ENCODE results near the gene UBE2G2. TPM values are rescaled to one million over a fixed set of nuclear protein-coding genes. Genes with fewer than 3 reads are reported as not detected.

Gene UBE2G2
- total RNA-seq, 1 experiment from 2014 or later, result 159 TPM

- ChIA-PET POLR2A (ENCODE audit: unreplicated experiment) (interaction anchor here (0.5 to 0.7 kb wide), 3 partner anchors 75 to 131 kb away, joined by 3 to 5 read pairs (median 4); partner anchors contain the start of gene PTTG1IP), CTCF (interaction anchor here (0.6 to 1.2 kb wide), 10 partner anchors 9 to 232 kb away, joined by 3 to 20 read pairs (median 4); no protein-coding TSS in a partner anchor)
- intact Hi-C loops (cut with micrococcal nuclease), result loop anchor here (2.0 kb wide), 1 partner anchor 232 kb away; no protein-coding TSS in a partner anchor
- no peak overlapping the region for H3K4me2 ChIP-seq (ENCODE audit: low read length)
- no peak overlapping the region for H3K27ac ChIP-seq (ENCODE audit: low read length)
- H3K9me2 ChIP-seq (replicated peaks; ENCODE audit: low read length), result no peaks in the 10 kb centered on the region
- no peak overlapping the region for H3K4me3 ChIP-seq (ENCODE audit: low read length)
- ATAC-seq (peak; percentile 65), DNase-seq (peak; percentile 54)
- no peaks in the 10 kb centered on the region for H3K27me3 ChIP-seq (ENCODE audit: low read length)
- H3K79me2 ChIP-seq (ENCODE audit: low read length), result no peaks in the 10 kb centered on the region
- TF ChIP-seq EZH2 (IDR thresholded peaks at IDR 0.05; ENCODE audit: low read length, unreplicated experiment), result no peak
- TF ChIP-seq CTCF (conservative IDR thresholded peaks at IDR 0.05; ENCODE audit: low read depth, low read length), result peak; percentile 65
- no peaks in the 10 kb centered on the region for H3F3A ChIP-seq (ENCODE audit: low read length, unreplicated experiment)
- no peaks in the 10 kb centered on the region for H4K20me1 ChIP-seq (ENCODE audit: low read length)
- H3K36me3 ChIP-seq (ENCODE audit: low read depth, low read length), result peaks cover 13% of the 10 kb centered on the region; the same call in 1 of the 2 replicates
- H2AFZ ChIP-seq (ENCODE audit: low read length), result no peak overlapping the region
- no peaks in the 10 kb centered on the region for H3K4me1 ChIP-seq (ENCODE audit: insufficient read depth, low read length)
- H3K9ac ChIP-seq (ENCODE audit: low read length), result no peak overlapping the region
- BruUV-seq (replicated peaks), result no TSS peak
- H3K9me3 ChIP-seq (ENCODE audit: low read length), result peaks cover 11% of the 10 kb centered on the region; the same call in 1 of the 2 replicates
These were observed 59.0 kb downstream of the UBE2G2 start for GRCh38 chr21:44742418-44743153.

GRCh38 chr21:44741921-44742320 lies 59.7 kb downstream of the UBE2G2 start:
- DNase-seq (no peak), ATAC-seq (no peak)
- CTCF ChIA-PET, result interaction anchor here (0.6 to 1.2 kb wide), 8 partner anchors 8 to 232 kb away, joined by 3 to 20 read pairs (median 4); no protein-coding TSS in a partner anchor
- Histone ChIP-seq H3K79me2 (ENCODE audit: low read length) (no peaks in the 10 kb centered on the region), H3K9me2 (replicated peaks; ENCODE audit: low read length) (no peaks in the 10 kb centered on the region), H2AFZ (ENCODE audit: low read length) (no peak overlapping the region), H3K4me2 (ENCODE audit: low read length) (no peak overlapping the region), H3K9me3 (ENCODE audit: low read length) (peaks cover 13% of the 10 kb centered on the region; the same call in 1 of the 2 replicates), H3F3A (ENCODE audit: low read length, unreplicated experiment) (no peaks in the 10 kb centered on the region), H3K36me3 (ENCODE audit: low read depth, low read length) (peaks cover 16% of the 10 kb centered on the region; the same call in 1 of the 2 replicates), H3K27me3 (ENCODE audit: low read length) (no peaks in the 10 kb centered on the region), H3K9ac (ENCODE audit: low read length) (no peak overlapping the region), H3K4me1 (ENCODE audit: insufficient read depth, low read length) (peaks cover under 1% of the 10 kb centered on the region; the same call in 1 of the 2 replicates), H3K4me3 (ENCODE audit: low read length) (no peak overlapping the region), H4K20me1 (ENCODE audit: low read length) (no peaks in the 10 kb centered on the region), H3K27ac (ENCODE audit: low read length) (no peak overlapping the region)
- TF ChIP-seq CTCF (conservative IDR thresholded peaks at IDR 0.05; ENCODE audit: low read depth, low read length) (no peak), EZH2phosphoT487 (IDR thresholded peaks at IDR 0.05; ENCODE audit: borderline replicate concordance, low read length) (no peak), EZH2 (IDR thresholded peaks at IDR 0.05; ENCODE audit: low read length, unreplicated experiment) (no peak)
- no TSS peak for BruUV-seq (replicated peaks)
- POLR2A ChIA-PET (ENCODE audit: unreplicated experiment), result interaction anchor here (0.5 to 0.7 kb wide), 2 partner anchors 75 to 112 kb away, joined by 4 to 5 read pairs; no protein-coding TSS in a partner anchor
- intact Hi-C loops (cut with micrococcal nuclease), result loop anchor here (2.0 kb wide), 1 partner anchor 231 kb away; no protein-coding TSS in a partner anchor

GRCh38 chr21:44740742-44741141 lies 60.9 kb downstream of the UBE2G2 start:
- Histone ChIP-seq H3K36me3 (ENCODE audit: low read depth, low read length) (peaks cover 16% of the 10 kb centered on the region; the same call in 1 of the 2 replicates), H4K20me1 (ENCODE audit: low read length) (no peaks in the 10 kb centered on the region), H3K27me3 (ENCODE audit: low read length) (no peaks in the 10 kb centered on the region), H3K79me2 (ENCODE audit: low read length) (no peaks in the 10 kb centered on the region), H3K9me3 (ENCODE audit: low read length) (peaks cover 13% of the 10 kb centered on the region; the same call in 1 of the 2 replicates), H3K4me3 (ENCODE audit: low read length) (no peak overlapping the region), H3K4me1 (ENCODE audit: insufficient read depth, low read length) (peaks cover 12% of the 10 kb centered on the region), H3K4me2 (ENCODE audit: low read length) (no peak overlapping the region), H3K27ac (ENCODE audit: low read length) (no peak overlapping the region), H3F3A (ENCODE audit: low read length, unreplicated experiment) (no peaks in the 10 kb centered on the region), H3K9ac (ENCODE audit: low read length) (no peak overlapping the region), H3K9me2 (replicated peaks; ENCODE audit: low read length) (no peaks in the 10 kb centered on the region), H2AFZ (ENCODE audit: low read length) (no peak overlapping the region)
- no TSS peak for BruUV-seq (replicated peaks)
- DNase-seq, result no peak
- no peak for ATAC-seq
- ChIA-PET CTCF (no interaction called here), POLR2A (ENCODE audit: unreplicated experiment) (no interaction called here)
- TF ChIP-seq EZH2phosphoT487 (IDR thresholded peaks at IDR 0.05; ENCODE audit: borderline replicate concordance, low read length), result no peak
- TF ChIP-seq CTCF (conservative IDR thresholded peaks at IDR 0.05; ENCODE audit: low read depth, low read length), result no peak
- no peak for TF ChIP-seq EZH2 (IDR thresholded peaks at IDR 0.05; ENCODE audit: low read length, unreplicated experiment)
- intact Hi-C loops (cut with micrococcal nuclease), result no loop called here
